Ureter (tissue), 1 donor: ENCODE results near the gene OR2V2. TPM values are rescaled to one million over a fixed set of nuclear protein-coding genes. Genes with fewer than 3 reads are reported as not detected.
"Not testable (repeated sequence)": the region's sequence is repeated elsewhere in the genome, so short reads cannot be mapped to it uniquely, and the experiment has no call there.

Source experiments
- DNase-seq: peaks from one replicate; pipeline ENCODE4 v3.0.0-alpha.2; 2020; ENCODE audit warnings: low spot score
- total RNA-seq: library from RNA; stranded (reverse); gene quantifications from one replicate; pipeline ENCODE4 v1.2.4, GENCODE V29; 2023
- donor health status: DM: yes; HTN: yes; CAD: no.

Gene OR2V2
- total RNA-seq, 1 donor from 2014 or later: not detected

DNA sequence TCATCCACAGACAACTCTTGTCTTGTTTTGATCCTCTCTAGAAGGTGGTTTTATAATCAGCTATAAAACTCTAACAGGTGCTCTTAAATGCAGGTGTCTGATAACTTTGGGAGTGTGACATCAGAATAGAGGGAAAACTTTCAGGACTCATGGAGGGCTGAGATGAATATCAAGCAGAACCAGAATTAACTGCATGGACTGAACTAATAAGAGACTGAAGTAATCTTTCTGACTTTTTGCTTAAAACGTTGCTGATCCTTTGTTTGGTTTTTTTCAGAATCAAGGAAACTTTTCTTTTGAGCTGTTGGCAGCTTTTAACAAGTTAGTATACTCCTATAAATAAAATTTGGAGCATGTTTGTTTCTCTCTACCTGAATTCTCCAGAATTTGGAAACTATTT lies 2.3 kb upstream of the OR2V2 start:
- DNase-seq: no peak

DNA sequence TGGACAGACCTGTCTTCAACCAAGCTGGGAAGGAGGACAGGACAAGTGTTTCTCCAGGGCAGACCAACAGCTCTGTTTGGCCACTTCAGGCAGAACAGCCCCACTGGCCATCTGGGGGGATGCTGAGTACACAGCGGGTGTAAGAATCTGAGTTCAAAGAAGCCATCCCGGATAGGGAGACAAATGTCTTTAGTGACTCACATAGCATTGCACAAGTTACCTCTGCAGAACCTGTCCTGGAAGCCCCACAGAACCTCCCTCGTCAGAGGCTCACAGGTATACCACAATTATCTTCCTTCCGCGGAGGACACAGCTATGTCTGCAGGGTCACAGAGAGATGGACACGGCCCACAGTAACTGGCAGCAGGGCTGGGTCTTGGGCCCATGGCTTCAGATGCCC lies 2.0 kb downstream of the OR2V2 start:
- no peak for DNase-seq

DNA sequence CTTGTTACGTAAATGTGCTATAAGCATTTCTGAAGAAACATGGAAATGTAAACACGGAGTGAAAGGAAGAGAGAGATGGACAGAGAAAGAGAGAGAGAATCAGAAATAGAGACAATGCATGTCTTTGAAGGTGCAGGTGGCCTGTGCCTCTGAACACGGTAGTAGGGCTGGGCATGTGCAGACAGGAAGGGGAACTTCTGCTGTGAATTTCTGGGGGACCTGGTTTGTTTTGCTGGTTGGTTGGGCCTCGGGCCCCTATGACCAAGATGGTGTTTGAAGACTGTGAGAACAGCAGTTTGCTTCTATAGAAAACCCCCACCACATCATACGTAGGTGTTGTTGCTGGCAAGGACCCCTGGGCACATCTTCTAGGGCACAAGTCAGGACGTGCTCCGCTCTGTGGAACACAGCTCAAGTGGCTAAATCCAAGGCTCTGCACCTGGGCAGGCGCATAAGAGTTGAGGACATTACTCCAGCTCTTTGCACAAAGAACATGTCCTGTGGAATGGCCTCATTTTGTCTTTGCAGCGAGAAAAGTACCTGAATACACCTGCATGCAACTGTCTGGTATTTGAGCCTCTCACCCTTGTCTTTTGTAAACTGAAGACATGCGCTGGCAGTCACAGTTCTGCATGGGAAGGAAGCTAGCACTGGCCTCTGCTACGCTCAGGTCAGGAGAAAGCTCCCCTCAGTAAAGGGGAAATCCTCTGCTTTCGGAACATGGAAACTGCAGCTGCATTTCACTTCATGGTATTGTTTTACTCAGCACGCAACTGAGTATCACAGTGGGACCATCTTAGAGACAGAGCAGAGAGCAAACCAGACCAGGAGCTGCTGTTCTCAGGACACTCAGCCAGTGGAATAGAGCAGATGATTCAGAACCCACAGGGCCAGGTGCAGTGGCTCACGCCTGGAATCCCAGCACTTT lies 2.7 kb downstream of the OR2V2 start:
- no peak for DNase-seq

DNA sequence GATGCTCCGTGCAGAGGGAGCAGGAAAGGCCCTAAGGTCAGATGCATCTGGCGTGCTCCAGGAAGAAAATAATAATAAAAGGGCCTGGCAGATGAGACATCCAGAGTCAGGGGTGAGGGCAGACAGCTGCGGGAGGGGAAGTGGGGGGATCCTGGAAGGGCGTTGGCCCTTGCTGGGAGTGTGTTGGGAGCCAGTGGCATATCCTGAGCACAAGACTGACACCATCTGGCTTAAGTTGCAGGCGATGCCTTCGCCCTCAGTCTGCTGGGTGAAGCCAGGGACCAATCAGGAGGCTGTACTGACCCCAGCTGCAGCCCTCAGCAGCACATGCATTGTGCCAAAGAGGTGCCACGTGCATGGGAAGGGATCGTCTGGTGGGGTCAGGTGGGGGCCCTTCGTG lies 3.8 kb downstream of the OR2V2 start:
- no peak for DNase-seq

DNA sequence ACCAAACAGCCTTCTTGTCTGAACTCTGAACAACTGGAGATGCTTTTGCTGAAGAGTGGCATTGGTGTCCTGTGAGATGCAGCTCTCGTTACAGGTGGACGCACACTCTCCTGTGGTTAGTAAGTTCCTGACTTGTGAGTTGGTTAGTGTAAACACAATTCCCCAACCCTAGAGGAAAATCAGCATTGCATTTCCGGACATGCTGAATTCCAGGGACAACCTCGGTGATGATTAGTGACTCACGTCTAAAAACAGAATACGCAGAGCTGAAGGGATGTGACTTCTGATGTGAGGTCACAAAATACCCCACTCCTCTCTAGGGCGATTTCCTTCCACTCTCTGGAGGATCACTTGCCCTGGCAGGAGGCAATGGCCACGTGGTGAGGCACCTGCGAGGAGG lies 5.0 kb downstream of the OR2V2 start:
- no peak for DNase-seq

DNA sequence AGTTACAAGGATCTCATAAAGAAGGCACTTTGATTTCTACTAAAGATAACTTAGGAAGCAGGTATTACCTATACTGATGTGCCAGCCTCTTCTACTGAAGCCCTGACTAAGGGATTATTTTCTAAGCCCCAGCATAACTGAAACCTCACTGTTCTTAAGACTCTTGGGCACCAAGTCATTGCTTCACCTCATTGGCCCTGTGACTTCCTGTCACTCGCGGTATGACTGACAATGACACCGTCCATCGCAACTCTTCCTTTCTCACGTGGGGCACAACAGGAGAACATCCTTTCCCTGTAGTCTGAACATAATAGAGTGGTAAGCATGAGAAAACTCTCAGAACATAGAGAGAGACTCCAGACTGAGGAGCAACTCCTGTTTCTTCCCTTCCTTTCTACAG lies 6.4 kb downstream of the OR2V2 start:
- DNase-seq: no peak

DNA sequence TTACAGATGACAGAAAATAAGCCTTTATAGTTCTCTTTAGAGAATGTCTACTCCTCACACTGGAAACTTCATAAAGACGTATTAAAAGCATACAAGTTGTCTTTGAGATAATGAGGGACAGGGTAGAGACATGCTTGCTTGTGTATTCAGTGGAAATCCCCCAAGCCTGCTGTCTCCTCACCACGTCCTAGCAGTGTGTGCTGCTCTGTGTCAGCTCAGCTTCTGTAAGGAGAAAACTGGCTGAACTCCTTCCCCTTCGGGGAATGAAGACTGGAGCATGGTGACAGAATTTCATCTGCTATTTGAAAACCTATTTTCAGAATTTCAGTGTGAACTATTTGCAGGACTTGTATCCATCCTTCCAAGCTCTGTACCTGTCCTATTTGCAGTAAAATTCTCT lies 9.4 kb downstream of the OR2V2 start:
- no peak for DNase-seq

DNA sequence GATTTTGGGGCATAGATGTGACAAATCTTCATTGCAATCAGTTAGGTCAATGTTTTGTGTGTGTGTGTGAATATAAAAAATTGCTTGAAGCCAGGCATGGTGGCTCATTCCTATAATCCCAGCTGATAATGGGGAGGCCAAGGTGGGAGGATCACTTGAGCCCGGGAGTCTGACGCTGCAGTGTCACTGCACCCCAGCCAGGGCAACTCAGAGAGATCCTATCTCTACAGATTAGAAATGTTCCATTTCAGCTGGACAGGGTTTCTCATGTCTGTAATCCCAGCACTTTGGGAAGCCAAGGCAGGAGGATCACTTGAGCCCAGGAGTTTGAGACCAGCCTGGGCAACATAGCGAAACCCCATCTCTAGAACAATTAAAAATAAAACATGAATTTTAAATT lies 11.5 kb downstream of the OR2V2 start:
- no peak for DNase-seq

DNA sequence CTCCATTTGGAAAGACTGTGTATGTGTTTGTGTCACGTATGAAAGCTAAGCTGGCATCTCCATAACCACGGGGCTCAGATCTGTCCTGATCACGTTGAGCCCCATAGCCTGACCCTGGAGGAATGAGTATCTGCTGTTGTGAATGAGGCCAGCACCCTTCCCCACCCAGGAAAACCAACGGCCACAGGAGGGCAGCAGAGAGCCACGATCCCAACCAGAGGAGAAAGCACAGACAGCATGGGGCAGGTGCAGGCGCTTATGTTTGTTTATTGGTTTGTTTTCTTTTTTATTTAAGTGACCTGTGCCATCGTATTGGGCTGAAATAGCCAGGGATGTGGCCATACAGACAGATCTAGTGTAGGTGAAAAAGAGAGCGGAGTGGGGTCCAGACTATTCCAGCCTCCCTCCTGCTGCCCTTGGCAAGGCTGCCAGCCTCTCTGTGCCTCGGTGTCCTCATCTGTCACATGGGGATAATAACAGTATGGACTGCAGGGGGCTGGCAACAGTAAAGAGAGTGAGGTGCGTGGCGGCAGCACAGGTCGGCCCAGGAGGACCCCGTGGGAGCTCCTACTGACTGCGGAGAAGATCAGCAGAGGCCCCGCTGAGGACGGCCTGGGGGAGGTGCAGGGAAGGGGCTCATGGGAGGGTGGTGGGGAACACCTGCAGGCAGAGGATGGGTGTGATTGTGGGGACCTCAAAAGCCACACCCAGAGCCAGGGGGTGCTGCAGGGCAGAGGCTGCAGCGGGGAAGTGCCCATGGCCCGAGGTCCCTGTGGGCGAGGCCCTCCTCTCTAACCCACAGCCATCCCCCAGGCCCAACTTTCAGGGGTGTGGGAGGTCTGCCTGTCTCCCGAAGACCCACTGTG lies 12.1 kb downstream of the OR2V2 start:
- peak; percentile 91 for DNase-seq

DNA sequence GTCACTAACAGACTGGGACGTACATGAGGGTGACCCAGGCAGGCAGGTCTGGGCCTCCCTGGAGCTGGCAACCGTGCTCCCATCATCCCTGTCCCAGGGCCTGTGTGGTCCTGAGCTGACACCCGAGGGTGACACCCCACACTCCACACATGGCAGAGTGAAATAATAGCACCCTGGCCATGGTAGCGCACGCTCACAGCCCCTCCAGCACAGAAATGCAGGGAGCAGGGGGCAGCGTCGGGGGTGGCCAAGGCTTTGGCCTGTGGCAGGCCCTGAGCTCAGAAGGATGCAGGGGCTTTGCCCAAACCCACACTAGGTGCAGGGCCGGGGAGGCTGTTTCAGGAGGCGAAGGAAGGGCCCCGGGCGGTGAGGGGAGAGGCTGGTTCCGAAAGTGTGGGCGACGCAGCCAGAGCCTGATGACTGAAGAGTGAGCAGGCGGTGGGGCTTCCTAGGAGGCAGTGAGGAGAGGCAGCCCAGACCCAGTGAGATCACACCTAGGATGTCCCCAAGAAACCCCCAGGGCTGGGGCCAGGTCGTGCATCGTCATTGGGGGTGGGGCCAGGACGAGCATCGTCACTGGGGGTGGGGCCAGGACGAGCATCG lies 12.9 kb downstream of the OR2V2 start:
- no peak for DNase-seq

DNA sequence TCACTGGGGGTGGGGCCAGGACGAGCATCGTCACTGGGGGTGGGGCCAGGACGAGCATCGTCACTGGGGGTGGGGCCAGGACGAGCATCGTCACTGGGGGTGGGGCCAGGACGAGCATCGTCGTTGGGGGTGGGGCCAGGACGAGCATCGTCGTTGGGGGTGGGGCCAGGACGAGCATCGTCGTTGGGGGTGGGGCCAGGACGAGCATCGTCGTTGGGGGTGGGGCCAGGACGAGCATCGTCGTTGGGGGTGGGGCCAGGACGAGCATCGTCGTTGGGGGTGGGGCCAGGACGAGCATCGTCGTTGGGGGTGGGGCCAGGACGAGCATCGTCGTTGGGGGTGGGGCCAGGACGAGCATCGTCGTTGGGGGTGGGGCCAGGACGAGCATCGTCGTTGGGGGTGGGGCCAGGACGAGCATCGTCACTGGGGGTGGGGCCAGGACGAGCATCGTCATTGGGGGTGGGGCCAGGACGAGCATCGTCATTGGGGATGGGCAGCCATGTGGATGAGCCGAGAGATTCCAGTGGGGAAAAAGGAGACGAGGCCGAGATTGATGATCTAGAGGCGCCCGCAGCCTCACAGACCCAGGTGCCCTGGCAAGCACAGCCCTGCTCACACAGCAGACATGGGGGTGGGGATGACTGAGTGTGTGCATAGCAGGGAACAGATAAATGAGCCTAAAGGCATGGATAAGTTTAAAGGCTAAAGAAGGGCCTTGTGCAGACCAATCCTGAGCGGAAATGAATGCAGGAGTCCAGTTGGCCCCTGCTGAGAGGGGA lies 13.6 kb downstream of the OR2V2 start:
- not testable (repeated sequence) for DNase-seq

DNA sequence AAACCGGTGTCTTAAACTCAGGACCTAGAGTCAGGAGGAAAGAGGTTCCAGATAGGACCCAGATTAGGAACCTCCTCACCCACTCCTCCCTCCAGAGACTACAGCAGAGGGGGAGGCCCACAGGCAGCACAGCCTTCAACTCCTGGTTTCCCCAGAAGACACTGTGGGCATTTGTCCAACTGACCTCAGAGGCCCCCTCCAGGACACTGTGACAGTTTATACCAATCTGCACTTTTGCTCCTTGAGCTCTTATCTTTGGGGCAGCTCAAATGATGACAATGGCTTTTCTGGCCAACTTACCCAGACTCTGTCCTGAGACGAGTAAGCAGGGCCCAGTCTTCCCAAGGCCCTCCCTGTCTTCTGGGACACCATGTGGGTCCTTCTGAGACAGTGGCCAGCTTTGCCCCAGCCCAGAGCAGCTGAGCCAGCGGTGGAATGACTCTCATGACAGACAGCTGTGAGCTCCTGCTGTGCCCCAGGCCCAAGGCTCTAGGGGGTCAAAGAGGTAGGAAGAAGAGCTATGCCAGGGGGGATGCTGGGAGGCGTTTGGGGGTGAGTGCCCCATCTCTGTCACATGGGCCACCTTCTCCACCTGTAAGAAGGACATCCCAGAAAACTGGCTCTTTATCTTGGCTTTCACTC lies 14.3 kb downstream of the OR2V2 start:
- no peak for DNase-seq

DNA sequence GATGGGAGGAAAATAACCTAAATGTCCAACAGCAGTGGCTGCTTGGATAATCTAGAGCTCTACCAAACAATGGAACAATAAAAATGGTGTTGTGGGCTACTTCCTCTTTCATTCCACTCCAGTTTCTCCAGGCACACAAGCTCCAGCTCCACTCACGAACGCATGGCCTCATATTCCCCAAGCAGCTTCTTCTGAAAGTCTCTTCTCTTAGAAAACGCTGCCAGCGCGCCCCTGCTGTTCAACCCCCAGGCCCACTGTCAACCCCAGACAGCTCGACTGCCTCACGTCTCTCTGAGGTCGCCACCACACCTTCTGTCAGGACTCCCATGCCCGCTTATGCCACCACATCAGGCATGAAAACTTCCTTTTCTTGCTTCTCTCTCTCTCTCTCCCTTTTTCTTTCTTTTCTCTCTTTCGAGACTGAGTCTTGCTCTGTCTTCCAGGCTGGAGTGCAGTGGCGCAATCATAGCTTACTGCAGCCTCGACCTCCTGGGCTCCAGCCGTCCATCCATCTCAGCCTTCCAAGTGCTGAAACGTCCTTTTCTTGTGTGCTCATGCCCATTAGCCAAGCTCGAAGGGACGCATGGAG lies 16.2 kb downstream of the OR2V2 start:
- no peak for DNase-seq

DNA sequence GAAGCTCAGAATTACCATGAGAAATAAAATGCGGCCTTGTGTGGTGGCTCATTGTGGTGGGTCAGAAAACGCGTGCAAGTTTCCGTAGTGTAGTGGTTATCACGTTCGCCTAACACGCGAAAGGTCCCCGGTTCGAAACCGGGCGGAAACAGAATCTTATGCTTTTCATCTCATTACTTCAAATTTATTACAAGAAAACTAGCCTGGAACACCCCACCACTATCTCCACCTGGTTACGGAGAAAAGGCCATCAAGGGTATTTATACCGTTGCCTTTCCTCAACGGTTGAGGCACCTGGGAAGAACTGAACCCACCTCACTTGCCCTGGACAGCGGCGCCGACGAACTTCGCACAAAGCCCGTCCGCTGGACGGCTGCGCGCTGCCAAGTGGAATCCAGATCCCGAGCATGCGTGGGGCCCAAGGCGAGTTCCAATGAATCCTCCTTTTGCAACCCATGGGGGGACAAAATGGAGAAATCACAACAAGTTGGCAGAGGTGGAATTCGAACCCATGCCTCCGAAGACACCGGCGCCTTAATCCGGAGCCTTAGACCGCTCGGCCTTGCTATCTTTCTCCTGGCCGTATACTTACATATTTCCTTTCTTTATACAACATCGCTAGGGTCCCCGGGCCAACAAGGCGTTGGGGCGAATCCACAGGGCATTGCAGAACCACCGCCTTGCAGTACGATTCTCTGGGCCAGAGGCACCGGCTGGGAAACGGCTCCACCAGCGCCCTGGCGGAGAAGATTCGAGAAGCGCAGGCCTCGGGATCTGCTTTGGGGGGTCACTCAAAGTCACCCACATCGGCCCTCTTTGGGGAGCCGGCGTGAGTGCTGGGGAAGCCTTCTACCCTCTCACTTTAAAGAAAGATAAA lies 16.9 kb downstream of the OR2V2 start:
- DNase-seq: no peak

DNA sequence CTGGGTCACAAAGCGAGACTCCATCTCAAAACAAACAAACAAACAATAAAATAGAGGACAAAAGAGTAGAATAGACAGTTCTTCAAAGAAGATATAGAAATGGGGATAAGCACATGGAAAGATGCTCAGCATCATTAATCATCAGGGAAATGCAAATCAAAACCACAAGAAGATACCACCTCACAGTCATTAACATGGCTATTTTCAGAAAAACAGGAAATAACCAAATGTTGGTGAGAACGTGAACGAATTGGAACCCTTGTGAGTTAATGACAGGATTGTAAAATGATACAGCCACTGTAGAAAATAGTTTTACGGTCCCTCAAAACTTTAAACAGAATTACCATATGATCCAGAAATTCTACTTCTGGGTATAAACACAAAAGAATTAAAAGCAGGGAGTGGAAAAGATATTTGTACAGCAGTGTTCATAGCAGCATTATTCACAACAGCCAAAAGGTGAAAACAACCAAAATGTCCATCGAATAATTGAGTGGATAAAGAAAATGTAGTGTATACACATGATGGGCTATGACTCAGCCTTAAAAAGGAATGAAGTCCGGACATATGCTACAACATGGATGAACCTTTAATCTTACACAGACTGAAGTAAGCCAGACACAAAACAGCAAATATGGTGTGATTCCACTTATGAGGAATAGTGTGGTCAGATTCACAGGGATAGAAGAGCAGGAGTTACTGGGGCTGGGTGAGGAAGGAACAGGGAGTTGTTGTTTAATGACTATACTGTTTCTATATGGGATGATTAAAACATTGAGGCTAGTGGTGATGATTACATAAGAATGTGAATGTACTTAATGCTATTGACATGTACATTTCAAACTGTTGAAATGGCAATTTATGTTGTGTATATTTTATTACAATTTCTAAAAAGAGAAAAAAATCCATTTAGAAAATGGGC lies 19.7 kb downstream of the OR2V2 start:
- no peak for DNase-seq

DNA sequence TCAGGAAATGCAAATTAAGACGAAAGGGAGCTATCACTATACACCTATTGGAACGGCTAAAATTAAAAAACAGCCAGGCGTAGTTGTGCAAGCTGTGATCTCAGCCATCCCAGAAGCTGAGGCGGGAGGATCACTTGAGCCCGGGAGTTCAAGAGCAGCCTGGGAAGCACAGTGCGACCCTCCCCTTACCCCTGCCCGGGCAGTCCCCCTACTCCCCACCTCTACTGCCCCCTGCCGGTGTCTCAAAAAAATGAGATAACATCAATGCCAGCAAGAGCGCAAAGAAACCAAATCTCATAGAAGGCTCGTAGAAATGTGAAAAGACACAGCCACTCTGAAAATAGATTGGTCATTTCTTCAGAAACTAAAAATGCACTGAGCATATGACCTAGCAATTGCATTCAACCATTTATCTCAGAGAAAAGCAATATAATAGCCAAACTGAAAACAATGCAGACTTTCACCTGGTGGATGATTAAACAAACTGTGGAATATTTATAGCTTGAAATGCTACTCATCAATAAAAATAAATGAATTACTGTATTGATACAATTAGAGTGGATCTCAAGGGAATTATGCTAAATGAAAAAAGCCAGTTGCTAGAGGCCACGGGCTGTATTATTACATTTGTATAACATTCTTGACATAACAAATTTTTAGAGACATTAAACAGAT lies 20.6 kb downstream of the OR2V2 start:
- DNase-seq: no peak

DNA sequence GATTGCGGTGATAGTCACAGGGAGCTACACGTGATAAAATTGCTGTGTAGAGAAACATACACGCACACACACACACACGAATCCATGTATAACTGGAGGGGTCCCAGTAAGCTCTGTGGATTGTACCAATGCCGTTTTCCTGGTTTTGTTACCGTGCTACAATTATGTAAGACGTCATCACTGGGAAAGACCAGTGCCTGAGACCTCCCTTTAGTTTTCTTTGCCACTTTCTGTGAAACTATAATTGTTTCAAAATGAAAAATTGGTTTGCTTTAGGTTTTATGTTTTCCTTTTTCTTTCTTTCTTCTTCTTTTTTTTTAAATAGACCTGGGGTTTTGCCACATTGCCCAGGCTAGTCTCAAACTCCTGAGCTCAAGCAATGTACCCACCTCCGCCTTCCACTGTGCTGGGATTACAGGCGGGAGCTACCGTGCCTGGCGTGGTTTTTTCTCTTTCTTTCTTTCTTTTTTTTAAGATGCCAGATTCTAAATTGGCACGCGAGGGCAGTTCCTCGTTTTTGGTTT lies 21.3 kb downstream of the OR2V2 start:
- no peak for DNase-seq
